ENCODE measurements around the gene WSCD2.

DNA sequence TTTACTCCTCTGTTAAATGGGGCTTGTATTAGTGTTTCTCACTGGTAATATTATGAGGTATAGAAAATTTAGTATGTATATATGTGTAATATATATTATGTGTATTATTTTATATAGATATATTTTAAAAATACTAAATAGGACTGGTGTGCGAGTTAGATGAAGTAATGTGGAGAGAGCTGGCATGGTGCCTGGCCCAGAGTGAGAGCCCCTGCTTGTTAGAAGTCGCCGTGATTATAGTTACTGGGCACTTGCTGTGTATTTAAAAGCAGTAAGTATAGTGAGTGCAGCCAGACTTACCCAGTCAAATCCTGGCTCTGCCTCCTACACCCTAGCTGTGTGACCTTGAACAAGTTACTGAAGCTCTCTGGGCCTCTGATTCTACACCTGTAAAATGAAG lies 48.0 kb downstream of the WSCD2 start:
- TF ChIP-seq, protein P1, sequence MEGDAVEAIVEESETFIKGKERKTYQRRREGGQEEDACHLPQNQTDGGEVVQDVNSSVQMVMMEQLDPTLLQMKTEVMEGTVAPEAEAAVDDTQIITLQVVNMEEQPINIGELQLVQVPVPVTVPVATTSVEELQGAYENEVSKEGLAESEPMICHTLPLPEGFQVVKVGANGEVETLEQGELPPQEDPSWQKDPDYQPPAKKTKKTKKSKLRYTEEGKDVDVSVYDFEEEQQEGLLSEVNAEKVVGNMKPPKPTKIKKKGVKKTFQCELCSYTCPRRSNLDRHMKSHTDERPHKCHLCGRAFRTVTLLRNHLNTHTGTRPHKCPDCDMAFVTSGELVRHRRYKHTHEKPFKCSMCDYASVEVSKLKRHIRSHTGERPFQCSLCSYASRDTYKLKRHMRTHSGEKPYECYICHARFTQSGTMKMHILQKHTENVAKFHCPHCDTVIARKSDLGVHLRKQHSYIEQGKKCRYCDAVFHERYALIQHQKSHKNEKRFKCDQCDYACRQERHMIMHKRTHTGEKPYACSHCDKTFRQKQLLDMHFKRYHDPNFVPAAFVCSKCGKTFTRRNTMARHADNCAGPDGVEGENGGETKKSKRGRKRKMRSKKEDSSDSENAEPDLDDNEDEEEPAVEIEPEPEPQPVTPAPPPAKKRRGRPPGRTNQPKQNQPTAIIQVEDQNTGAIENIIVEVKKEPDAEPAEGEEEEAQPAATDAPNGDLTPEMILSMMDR (IDR thresholded peaks at IDR 0.05; ENCODE audit: poor library complexity, severe bottlenecking) = no peak
- no peak for TF ChIP-seq POLR2AphosphoS5 (IDR thresholded peaks at IDR 0.05)
- no peak for TF ChIP-seq EZH2 (IDR thresholded peaks at IDR 0.05; ENCODE audit: borderline replicate concordance, insufficient read depth, low read length, poor library complexity, severe bottlenecking)

Data from neural cell (in vitro differentiated cells).